ENCODE measurements around the gene BOD1L1.

BOD1L1 gene

DNA sequence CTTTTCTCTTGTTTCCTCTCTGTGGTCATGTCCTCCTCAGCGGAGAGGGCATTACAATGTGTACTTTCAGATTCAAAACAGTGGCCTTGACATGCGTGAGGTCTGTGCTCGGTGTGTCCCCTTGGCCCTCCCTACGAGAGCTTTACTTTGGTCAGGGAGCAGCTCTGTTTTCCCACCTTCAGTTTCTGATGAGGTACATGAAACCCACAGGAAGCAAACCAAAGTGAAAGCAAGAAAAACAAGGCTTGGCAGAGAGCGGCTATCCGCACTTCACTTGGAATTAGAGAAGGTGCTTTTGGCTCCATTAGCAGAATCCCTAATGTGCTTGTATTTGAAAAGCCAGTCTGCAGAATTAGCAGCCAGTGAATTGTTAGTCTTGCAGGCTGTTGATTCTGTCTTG is 19.5 kb upstream of the BOD1L1 start:
- FAIRE-seq (no peak), DNase-seq (ENCODE audit: insufficient read length) (no peak)
- TF ChIP-seq POLR2AphosphoS5 (IDR thresholded peaks at IDR 0.05; ENCODE audit: low read depth, low read length) = no peak
- no peak for TF ChIP-seq POLR2A (IDR thresholded peaks at IDR 0.05; ENCODE audit: low read depth, low read length)
- TF ChIP-seq TAF1 (IDR thresholded peaks at IDR 0.05; ENCODE audit: borderline replicate concordance, low read depth, low read length) = no peak

DNA sequence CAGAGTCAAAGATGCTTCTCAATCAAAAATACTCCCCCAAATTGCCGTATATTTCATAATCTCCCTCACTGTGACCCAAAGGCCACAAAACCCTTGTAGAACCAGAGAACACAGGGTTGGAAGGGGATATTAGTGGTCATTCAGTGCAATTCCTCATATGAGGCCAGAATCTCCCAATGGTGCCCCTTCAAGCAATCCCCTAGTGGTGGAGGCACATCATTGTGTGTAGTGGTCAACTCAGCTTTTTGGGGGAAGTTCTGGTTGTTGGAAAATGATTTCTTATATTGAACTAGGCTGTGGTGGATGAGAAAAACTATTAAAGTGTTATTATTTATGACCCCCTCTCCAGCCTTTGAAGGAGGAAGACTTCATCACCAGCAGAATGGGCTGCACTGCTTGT is 17.6 kb upstream of the BOD1L1 start:
- no peak for FAIRE-seq

GRCh38 chr4:13642170-13642950 is 14.8 kb upstream of the BOD1L1 start:
- DNase-seq (ENCODE audit: insufficient read length) (no peak), FAIRE-seq (no peak)
- TF ChIP-seq POLR2A (IDR thresholded peaks at IDR 0.05; ENCODE audit: low read depth, low read length) = no peak
- TF ChIP-seq POLR2AphosphoS5 (IDR thresholded peaks at IDR 0.05; ENCODE audit: low read depth, low read length) = no peak
- no peak for TF ChIP-seq TAF1 (IDR thresholded peaks at IDR 0.05; ENCODE audit: borderline replicate concordance, low read depth, low read length)

More for the DNA sequence above, 17.6 kb upstream of the BOD1L1 start:
- TF ChIP-seq POLR2AphosphoS5 (IDR thresholded peaks at IDR 0.05; ENCODE audit: low read depth, low read length) (no peak), TAF1 (IDR thresholded peaks at IDR 0.05; ENCODE audit: borderline replicate concordance, low read depth, low read length) (no peak), POLR2A (IDR thresholded peaks at IDR 0.05; ENCODE audit: low read depth, low read length) (no peak)
- DNase-seq (ENCODE audit: insufficient read length) = no peak

DNA sequence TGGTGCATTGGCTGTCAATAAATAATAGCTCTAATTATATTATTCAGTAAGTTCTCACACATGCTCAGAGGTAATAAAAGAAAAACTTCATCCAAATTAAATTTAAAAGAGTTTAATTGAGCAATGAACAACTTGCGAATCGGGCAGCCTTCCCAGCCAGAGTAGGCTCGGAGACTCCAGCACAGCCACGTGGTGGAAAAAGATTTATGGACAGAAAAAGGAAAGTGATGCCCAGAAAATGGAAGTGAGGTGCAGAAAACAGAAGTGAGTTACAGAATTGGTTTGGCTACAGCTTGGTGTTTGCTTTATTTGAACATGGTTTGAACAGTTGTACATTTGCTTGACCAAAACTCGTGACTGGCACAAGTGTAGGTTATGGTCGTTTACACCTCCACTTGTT is 13.6 kb upstream of the BOD1L1 start:
- FAIRE-seq (no peak), DNase-seq (ENCODE audit: insufficient read length) (no peak)
- TF ChIP-seq POLR2AphosphoS5 (IDR thresholded peaks at IDR 0.05; ENCODE audit: low read depth, low read length) (no peak), POLR2A (IDR thresholded peaks at IDR 0.05; ENCODE audit: low read depth, low read length) (no peak), TAF1 (IDR thresholded peaks at IDR 0.05; ENCODE audit: borderline replicate concordance, low read depth, low read length) (no peak)

DNA sequence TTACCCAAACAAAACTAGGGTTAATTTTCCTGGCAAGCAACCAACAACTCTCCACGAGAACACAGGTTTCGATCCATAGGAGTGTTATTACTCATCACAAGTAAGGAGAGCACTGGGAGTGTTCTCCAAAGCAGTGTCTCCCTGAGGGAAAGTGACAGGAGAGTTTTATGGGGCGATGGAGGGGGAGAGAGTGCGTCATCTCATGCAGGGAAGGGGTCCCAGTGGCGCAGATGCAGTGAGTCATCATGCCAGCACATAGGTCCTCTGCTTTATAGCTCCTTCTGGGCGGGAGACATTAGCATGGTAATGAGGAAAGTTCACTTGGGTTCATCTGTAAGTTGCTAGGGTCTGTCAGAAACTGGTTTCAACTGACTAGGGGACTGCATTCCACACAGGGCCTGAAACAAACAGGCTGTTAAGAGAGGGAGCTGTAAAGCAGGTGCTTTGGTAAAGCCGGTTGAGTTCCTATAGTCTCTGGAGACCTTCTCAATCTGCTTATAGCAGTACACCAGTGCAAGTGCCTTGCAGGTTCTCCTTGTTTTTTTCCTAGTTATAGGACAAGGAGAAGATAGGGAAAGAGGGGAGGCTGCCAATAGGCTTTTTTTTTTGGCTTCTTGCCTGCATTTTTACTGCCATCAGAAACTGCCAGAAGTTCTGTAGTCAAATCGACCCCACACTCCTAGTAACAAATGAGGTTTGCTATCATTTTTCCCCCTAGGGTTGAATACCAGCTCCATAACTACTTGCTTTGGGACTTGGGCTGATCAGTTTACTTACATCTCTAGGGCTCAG is 12.8 kb upstream of the BOD1L1 start:
- DNase-seq (ENCODE audit: insufficient read length) (no peak), FAIRE-seq (no peak)
- TF ChIP-seq TAF1 (IDR thresholded peaks at IDR 0.05; ENCODE audit: borderline replicate concordance, low read depth, low read length) = no peak
- no peak for TF ChIP-seq POLR2AphosphoS5 (IDR thresholded peaks at IDR 0.05; ENCODE audit: low read depth, low read length)
- no peak for TF ChIP-seq POLR2A (IDR thresholded peaks at IDR 0.05; ENCODE audit: low read depth, low read length)

- FAIRE-seq = no peak
- no peak for DNase-seq (ENCODE audit: insufficient read length)
- no peak for TF ChIP-seq POLR2AphosphoS5 (IDR thresholded peaks at IDR 0.05; ENCODE audit: low read depth, low read length)
- TF ChIP-seq POLR2A (IDR thresholded peaks at IDR 0.05; ENCODE audit: low read depth, low read length) = no peak
- no peak for TF ChIP-seq TAF1 (IDR thresholded peaks at IDR 0.05; ENCODE audit: borderline replicate concordance, low read depth, low read length)
Observed at GRCh38 chr4:13635286-13635799, 7.8 kb upstream of the BOD1L1 start.

DNA sequence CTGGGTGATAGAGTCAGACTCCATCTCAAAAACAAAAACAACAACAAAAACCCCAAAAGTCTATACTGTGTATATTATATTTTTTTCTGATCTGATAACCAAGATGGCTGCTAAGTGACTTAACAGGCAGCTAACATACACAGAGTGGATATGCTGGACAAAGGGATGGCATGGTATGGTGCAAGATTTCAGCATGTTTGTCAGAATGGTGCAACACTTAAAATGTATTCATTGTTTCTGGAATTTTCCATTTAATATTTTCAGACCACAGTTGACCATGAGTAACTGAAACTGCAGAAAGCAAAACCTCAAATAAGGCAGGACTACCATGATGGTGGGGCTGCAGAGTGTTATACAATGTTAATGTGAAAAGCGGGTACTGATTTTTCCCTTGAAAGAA is 6.1 kb upstream of the BOD1L1 start:
- DNase-seq (ENCODE audit: insufficient read length) = no peak
- no peak for FAIRE-seq
- TF ChIP-seq POLR2AphosphoS5 (IDR thresholded peaks at IDR 0.05; ENCODE audit: low read depth, low read length) (no peak), TAF1 (IDR thresholded peaks at IDR 0.05; ENCODE audit: borderline replicate concordance, low read depth, low read length) (no peak), POLR2A (IDR thresholded peaks at IDR 0.05; ENCODE audit: low read depth, low read length) (no peak)

DNA sequence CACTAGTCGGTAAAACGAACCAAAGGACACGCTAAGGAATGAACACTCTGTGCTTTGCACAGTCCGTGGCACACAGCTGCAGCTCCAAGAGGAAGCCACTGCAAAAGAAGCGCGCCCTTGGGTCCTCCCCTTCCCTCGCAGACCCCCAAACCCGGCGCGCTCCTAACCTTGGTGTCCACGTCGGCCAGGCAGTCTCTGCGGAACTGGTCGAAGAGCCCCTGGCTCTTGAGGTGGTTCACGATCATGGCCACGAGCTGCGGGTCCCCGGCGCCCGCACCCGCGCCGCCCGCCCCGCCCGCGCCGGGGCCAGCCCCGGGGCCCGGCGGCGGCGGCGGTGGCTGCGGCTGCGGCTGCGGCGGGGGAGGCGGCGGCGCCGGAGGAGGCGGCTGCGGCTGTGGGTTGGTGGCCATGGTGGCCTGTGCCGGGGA is 333 bp downstream of the BOD1L1 start:
- DNase-seq (ENCODE audit: insufficient read length) = peak; percentile 22
- peak; percentile 14 for FAIRE-seq

GRCh38 chr4:13626492-13627177 is 890 bp downstream of the BOD1L1 start:
- peak; percentile 9 for FAIRE-seq
- TF ChIP-seq POLR2AphosphoS5 (IDR thresholded peaks at IDR 0.05; ENCODE audit: low read depth, low read length) (no peak), POLR2A (IDR thresholded peaks at IDR 0.05; ENCODE audit: low read depth, low read length) (no peak), TAF1 (IDR thresholded peaks at IDR 0.05; ENCODE audit: borderline replicate concordance, low read depth, low read length) (no peak)
- DNase-seq (ENCODE audit: insufficient read length) = no peak

More for the DNA sequence above, 333 bp downstream of the BOD1L1 start:
- no peak for TF ChIP-seq TAF1 (IDR thresholded peaks at IDR 0.05; ENCODE audit: borderline replicate concordance, low read depth, low read length)
- no peak for TF ChIP-seq POLR2AphosphoS5 (IDR thresholded peaks at IDR 0.05; ENCODE audit: low read depth, low read length)
- TF ChIP-seq POLR2A (IDR thresholded peaks at IDR 0.05; ENCODE audit: low read depth, low read length) = no peak

- TF ChIP-seq POLR2A (IDR thresholded peaks at IDR 0.05; ENCODE audit: low read depth, low read length) (no peak), TAF1 (IDR thresholded peaks at IDR 0.05; ENCODE audit: borderline replicate concordance, low read depth, low read length) (no peak), POLR2AphosphoS5 (IDR thresholded peaks at IDR 0.05; ENCODE audit: low read depth, low read length) (no peak)
- DNase-seq (ENCODE audit: insufficient read length) (no peak), FAIRE-seq (no peak)
Observed at GRCh38 chr4:13618212-13618806, 9.2 kb downstream of the BOD1L1 start.

GRCh38 chr4:13617801-13618200 is 9.7 kb downstream of the BOD1L1 start:
- FAIRE-seq (no peak), DNase-seq (ENCODE audit: insufficient read length) (no peak)
- TF ChIP-seq POLR2A (IDR thresholded peaks at IDR 0.05; ENCODE audit: low read depth, low read length) (no peak), POLR2AphosphoS5 (IDR thresholded peaks at IDR 0.05; ENCODE audit: low read depth, low read length) (no peak), TAF1 (IDR thresholded peaks at IDR 0.05; ENCODE audit: borderline replicate concordance, low read depth, low read length) (no peak)

All from GM12892 (cell line).